Measurements from ENCODE around the gene WARS2. TPM values are rescaled to one million over a fixed set of nuclear protein-coding genes. Genes with fewer than 3 reads are reported as not detected.

The WARS2 gene
- total and polyA plus RNA-seq, 7 donors = 3.4 to 10.8 (median 7.8) TPM

GRCh38 chr1:119112244-119112643 lies 28.2 kb downstream of the WARS2 start:
- ATAC-seq (no peak), DNase-seq (no peak)
- Histone ChIP-seq H3K27me3 (ENCODE audit: insufficient read depth in 3 of 3, low read length in 2 of 3) (no peaks in the 10 kb centered on the region), H3K4me1 (no peaks in the 10 kb centered on the region), H3K4me3 (no peak overlapping the region), H3K27ac (no peak overlapping the region), H3K36me3 (ENCODE audit: insufficient read depth in 1 of 2, low read depth in 1 of 2) (no peaks in the 10 kb centered on the region), H3K9me3 (no peaks in the 10 kb centered on the region)
- 95 to 97% (median 96%) methylated on average over 3 of the region's 3 CpGs for WGBS, 3 donors
- TF ChIP-seq, protein P1, sequence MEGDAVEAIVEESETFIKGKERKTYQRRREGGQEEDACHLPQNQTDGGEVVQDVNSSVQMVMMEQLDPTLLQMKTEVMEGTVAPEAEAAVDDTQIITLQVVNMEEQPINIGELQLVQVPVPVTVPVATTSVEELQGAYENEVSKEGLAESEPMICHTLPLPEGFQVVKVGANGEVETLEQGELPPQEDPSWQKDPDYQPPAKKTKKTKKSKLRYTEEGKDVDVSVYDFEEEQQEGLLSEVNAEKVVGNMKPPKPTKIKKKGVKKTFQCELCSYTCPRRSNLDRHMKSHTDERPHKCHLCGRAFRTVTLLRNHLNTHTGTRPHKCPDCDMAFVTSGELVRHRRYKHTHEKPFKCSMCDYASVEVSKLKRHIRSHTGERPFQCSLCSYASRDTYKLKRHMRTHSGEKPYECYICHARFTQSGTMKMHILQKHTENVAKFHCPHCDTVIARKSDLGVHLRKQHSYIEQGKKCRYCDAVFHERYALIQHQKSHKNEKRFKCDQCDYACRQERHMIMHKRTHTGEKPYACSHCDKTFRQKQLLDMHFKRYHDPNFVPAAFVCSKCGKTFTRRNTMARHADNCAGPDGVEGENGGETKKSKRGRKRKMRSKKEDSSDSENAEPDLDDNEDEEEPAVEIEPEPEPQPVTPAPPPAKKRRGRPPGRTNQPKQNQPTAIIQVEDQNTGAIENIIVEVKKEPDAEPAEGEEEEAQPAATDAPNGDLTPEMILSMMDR (IDR thresholded peaks at IDR 0.05) = no peak
- intact Hi-C loops (cut with DNase I) = no loop called here

GRCh38 chr1:119108988-119109387 lies 31.5 kb downstream of the WARS2 start:
- Histone ChIP-seq H3K4me1 (no peaks in the 10 kb centered on the region), H3K9me3 (no peaks in the 10 kb centered on the region), H3K4me3 (no peak overlapping the region), H3K27ac (no peak overlapping the region), H3K36me3 (ENCODE audit: insufficient read depth in 1 of 2, low read depth in 1 of 2) (no peaks in the 10 kb centered on the region), H3K27me3 (ENCODE audit: insufficient read depth in 3 of 3, low read length in 2 of 3) (no peaks in the 10 kb centered on the region)
- ATAC-seq (no peak), DNase-seq (no peak)
- TF ChIP-seq, protein P1 (IDR thresholded peaks at IDR 0.05) = no peak
- intact Hi-C loops (cut with DNase I) = no loop called here
- 52 to 57% (median 55%) methylated on average over 1 of the region's 1 CpG for WGBS, 3 donors

DNA sequence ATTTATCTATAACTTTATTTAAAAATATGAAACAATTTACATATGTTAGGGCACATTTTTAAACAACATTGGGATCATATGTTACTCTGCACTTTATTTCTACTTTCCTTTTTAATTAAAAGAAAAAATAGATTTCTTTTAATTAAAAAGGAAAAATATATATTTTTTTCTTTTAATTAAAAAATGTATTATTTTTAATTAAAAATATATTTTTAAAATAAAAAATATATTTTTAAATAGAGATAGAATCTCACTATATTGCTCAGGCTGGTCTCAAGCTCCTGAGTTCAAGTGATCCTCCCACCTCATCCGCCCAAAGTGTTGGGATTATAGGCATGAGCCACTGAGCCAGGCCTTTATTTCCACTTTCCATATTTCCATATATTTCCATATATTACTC lies 36.7 kb downstream of the WARS2 start:
- no peak for ATAC-seq
- no peak overlapping the region for H3K4me3 ChIP-seq
- TF ChIP-seq, protein P1 (IDR thresholded peaks at IDR 0.05) = no peak

GRCh38 chr1:119102051-119102450 lies 38.4 kb downstream of the WARS2 start:
- Histone ChIP-seq H3K27ac (no peak overlapping the region), H3K27me3 (ENCODE audit: insufficient read depth in 3 of 3, low read length in 2 of 3) (no peaks in the 10 kb centered on the region), H3K4me3 (no peak overlapping the region), H3K9me3 (no peaks in the 10 kb centered on the region), H3K4me1 (no peaks in the 10 kb centered on the region), H3K36me3 (ENCODE audit: insufficient read depth in 1 of 2, low read depth in 1 of 2) (no peaks in the 10 kb centered on the region)
- WGBS, 3 donors = 74 to 81% (median 78%) methylated on average over 7 of the region's 7 CpGs
- ATAC-seq (peak in 1 of 4 donors; percentile 13), DNase-seq (no peak)
- intact Hi-C loops (cut with DNase I) = no loop called here
- TF ChIP-seq, protein P1 (IDR thresholded peaks at IDR 0.05) = no peak

More for the DNA sequence above, 36.7 kb downstream of the WARS2 start:
- intact Hi-C loops (cut with DNase I) = no loop called here
- Histone ChIP-seq H3K9me3 (no peaks in the 10 kb centered on the region), H3K36me3 (ENCODE audit: insufficient read depth in 1 of 2, low read depth in 1 of 2) (no peaks in the 10 kb centered on the region), H3K4me1 (no peaks in the 10 kb centered on the region), H3K27ac (no peak overlapping the region), H3K27me3 (ENCODE audit: insufficient read depth in 3 of 3, low read length in 2 of 3) (no peaks in the 10 kb centered on the region)
- 99 to 100% (median 100%) methylated on average over 1 of the region's 1 CpG for WGBS, 3 donors
- no peak for DNase-seq

- H3K36me3 ChIP-seq (ENCODE audit: insufficient read depth in 1 of 2, low read depth in 1 of 2) = no peaks in the 10 kb centered on the region
- no peak for DNase-seq
- 67 to 82% (median 81%) methylated on average over 1 of the region's 1 CpG for WGBS, 3 donors
- no peak overlapping the region for H3K27ac ChIP-seq
- TF ChIP-seq, protein P1 (IDR thresholded peaks at IDR 0.05) = no peak
- no peak overlapping the region for H3K4me3 ChIP-seq
- intact Hi-C loops (cut with DNase I) = no loop called here
- H3K4me1 ChIP-seq = no peaks in the 10 kb centered on the region
- ATAC-seq = peak; percentile 39 to 86 (median 80)
- no peaks in the 10 kb centered on the region for H3K27me3 ChIP-seq (ENCODE audit: insufficient read depth in 3 of 3, low read length in 2 of 3)
- H3K9me3 ChIP-seq = no peaks in the 10 kb centered on the region
These were observed 38.9 kb downstream of the WARS2 start for GRCh38 chr1:119101563-119101962.
